ENCODE data around the gene CRHR2. TPM values are rescaled to one million over a fixed set of nuclear protein-coding genes. Genes with fewer than 3 reads are reported as not detected.

The CRHR2 gene
- total and polyA plus RNA-seq, 7 donors = under 0.01 TPM; not detected in 6

DNA sequence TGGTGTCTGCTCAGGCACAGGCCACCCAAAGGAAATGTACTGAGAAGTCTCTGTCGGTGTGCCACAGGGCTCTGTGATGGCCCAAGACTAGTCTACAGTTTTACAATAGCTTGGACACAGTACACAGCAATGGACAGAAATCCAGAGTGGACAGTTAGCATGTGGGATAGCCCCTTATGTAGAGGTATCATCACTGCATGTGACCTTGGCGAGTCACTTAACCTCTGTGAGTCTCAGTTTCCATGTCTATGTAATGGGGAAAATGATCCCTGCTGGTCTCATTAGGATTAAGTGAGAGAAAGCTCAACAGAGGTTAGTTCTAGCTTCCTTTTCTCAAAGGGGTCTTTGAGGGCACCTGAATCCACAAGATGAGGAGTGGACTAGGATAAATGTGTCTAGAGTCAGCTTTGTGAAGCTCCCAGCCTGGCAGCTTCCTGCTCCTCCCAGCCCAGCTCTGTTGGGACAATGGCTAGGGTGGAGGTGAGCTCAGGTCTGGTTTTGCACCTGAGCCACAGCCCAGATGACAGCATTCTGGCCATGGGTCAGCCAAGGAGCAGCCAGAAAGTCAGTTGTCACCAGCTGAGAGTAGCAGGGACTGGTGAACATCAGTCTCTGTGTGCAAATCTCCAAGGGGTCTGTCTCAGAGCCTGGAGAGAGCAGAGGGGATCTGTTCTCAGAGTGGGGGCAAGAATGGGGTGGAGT, 17.9 kb downstream of the CRHR2 start:
- Histone ChIP-seq H3K27me3 (peaks cover 0 to 4% (median 0%) of the 10 kb centered on the region in 3 donors), H3K27ac (no peak overlapping the region), H3K36me3 (no peaks in the 10 kb centered on the region), H3K4me3 (no peak overlapping the region), H3K9me3 (no peaks in the 10 kb centered on the region), H3K4me1 (no peaks in the 10 kb centered on the region)
- intact Hi-C loops (cut with DNase I) = no loop called here
- 89 to 90% methylated on average over 2 of the region's 2 CpGs for WGBS, 2 donors
- TF ChIP-seq EP300 (IDR thresholded peaks at IDR 0.05) (no peak), CTCF (IDR thresholded peaks at IDR 0.05) (no peak)
- no peak for DNase-seq

DNA sequence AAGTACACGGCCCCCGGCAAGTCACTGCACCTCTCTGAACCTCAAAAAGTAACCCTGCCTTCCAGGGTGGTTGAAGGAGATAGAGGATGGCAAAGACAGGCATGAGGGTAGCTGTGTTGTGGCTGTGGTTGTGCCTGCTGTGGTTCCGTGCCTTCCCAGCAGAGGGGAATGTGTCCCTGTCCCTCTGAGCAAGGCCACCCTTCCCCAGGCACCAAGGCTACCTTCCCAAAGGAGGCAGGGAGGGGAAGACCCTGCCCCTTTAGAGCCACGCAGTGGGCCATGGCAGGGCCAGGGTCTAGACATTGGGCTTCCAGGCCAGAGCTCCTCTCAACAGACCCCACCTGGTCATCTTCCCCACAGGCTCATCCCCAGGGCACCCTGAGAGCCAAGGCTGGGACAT, 18.8 kb downstream of the CRHR2 start:
- Histone ChIP-seq H3K9me3 (no peaks in the 10 kb centered on the region), H3K36me3 (no peaks in the 10 kb centered on the region), H3K27ac (no peak overlapping the region), H3K27me3 (peaks cover 0 to 4% (median 0%) of the 10 kb centered on the region in 3 donors), H3K4me1 (no peaks in the 10 kb centered on the region), H3K4me3 (no peak overlapping the region)
- WGBS, 2 donors = 77 to 80% methylated on average over 4 of the region's 4 CpGs
- TF ChIP-seq CTCF (IDR thresholded peaks at IDR 0.05) (no peak), EP300 (IDR thresholded peaks at IDR 0.05) (no peak), POLR2AphosphoS5 (IDR thresholded peaks at IDR 0.05) (no peak), POLR2A (IDR thresholded peaks at IDR 0.05) (no peak)
- no peak for DNase-seq
- intact Hi-C loops (cut with DNase I) = no loop called here

DNA sequence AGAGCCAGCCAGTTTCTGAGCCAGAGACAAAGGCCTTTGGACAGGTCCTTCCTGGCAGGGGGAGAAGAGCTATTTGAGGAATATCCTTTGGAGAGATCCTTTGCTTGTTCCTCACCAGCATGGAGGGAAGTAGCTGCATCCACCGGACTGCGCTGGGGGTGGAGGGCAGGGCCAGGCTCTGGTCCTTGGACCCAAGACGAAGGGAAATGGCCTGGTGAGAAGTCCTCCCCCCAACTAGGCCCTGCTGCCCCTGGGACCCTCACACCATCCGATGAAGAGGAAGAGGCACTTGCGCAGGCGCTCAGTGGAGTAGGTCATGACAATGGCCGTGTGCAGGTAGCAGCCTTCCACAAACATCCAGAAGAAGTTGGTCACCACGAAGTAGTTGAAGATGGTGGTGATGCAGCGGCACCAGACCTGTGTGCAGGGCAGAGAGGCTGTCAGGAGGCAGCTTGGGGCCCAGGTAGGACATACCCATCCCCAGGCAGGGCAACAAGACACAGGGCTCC, 19.8 kb downstream of the CRHR2 start:
- peaks cover 0 to 4% (median 0%) of the 10 kb centered on the region in 3 donors for H3K27me3 ChIP-seq
- TF ChIP-seq POLR2A (IDR thresholded peaks at IDR 0.05) (no peak), POLR2AphosphoS5 (IDR thresholded peaks at IDR 0.05) (no peak), CTCF (IDR thresholded peaks at IDR 0.05) (no peak), EP300 (IDR thresholded peaks at IDR 0.05) (no peak)
- no peaks in the 10 kb centered on the region for H3K36me3 ChIP-seq
- 80 to 93% methylated on average over 9 of the region's 9 CpGs for WGBS, 2 donors
- no peaks in the 10 kb centered on the region for H3K9me3 ChIP-seq
- H3K27ac ChIP-seq = no peak overlapping the region
- intact Hi-C loops (cut with DNase I) = no loop called here
- no peak for DNase-seq
- H3K4me3 ChIP-seq = no peak overlapping the region
- H3K4me1 ChIP-seq = no peaks in the 10 kb centered on the region

DNA sequence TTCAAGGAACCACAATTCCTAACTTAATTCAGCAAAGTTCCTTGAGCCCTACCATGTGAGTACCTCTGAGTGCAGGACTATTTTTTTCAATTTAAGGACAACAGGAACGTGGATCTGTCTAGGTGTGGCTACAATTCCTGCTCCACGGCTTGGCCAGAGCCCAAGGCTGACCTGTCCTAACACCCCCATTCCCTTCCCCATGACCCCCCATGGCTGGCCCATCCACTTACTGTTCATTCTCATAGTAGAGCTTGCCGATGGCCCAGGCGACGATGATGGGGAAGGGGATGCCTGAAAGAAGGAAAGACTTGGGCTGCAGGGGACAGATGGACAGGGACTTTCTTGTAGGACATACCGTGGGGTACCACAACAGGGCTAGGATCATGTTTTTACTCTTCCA, 20.3 kb downstream of the CRHR2 start:
- no peak for DNase-seq
- no peaks in the 10 kb centered on the region for H3K36me3 ChIP-seq
- H3K9me3 ChIP-seq = no peaks in the 10 kb centered on the region
- H3K27me3 ChIP-seq = peaks cover 0 to 4% (median 0%) of the 10 kb centered on the region in 3 donors
- no peak overlapping the region for H3K4me3 ChIP-seq
- no peaks in the 10 kb centered on the region for H3K4me1 ChIP-seq
- intact Hi-C loops (cut with DNase I) = no loop called here
- 82 to 88% methylated on average over 6 of the region's 6 CpGs for WGBS, 2 donors
- H3K27ac ChIP-seq = no peak overlapping the region
- no peak for TF ChIP-seq EP300 (IDR thresholded peaks at IDR 0.05)
- no peak for TF ChIP-seq POLR2A (IDR thresholded peaks at IDR 0.05)

DNA sequence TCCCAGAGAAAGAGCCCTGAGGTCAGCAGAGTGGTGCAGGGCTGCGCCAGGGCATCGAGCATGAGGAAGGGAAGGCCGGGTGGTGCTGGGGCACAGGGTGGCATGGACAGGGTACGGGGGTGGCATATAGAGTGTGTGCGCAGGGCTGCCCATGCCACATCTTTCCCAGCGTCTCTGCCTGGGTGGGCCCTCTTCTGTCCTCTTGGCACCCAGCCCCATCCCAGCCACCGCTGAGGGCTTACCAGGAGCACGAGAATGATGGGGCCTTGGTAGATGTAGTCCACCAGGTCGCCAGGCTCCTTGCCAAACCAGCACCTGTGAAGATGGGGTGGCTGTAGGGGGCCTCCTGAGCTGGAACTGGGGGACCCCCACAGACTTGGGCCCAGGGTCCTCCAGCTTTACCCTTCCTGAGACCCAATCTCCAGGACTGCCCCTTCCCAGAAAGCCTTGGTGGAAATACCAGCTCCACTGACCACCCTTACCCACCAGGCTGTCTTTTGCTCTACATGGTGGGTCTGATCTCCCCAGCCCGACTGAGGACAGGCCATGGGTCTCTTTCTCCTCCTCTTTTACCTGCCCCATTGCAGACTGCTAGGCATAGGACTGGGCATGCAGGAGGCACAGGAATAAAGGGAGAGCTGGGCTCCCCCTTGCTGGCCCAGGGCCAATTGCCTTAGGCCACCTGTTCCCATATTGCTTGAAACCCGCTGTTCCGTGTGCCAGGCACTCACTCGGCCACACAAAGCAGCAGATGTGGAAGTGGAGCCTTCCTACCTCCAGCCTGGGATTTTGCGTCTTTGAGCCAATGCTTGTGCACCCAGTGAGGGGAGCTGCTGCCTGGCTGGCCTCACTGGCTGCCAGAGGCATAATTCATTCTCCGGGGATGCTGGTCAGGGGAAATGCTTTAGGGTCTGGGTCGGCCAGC, 21.7 kb downstream of the CRHR2 start:
- 79 to 88% methylated on average over 16 of the region's 16 CpGs for WGBS, 2 donors
- Histone ChIP-seq H3K4me1 (no peaks in the 10 kb centered on the region), H3K4me3 (no peak overlapping the region), H3K27me3 (peaks cover 0 to 4% (median 0%) of the 10 kb centered on the region in 3 donors), H3K9me3 (no peaks in the 10 kb centered on the region), H3K36me3 (no peaks in the 10 kb centered on the region), H3K27ac (no peak overlapping the region)
- intact Hi-C loops (cut with DNase I) = no loop called here
- TF ChIP-seq EP300 (IDR thresholded peaks at IDR 0.05) (no peak), POLR2A (IDR thresholded peaks at IDR 0.05) (no peak), POLR2AphosphoS5 (IDR thresholded peaks at IDR 0.05) (no peak), CTCF (IDR thresholded peaks at IDR 0.05) (no peak)
- peak; percentile 54 for DNase-seq

Measured in sigmoid colon (tissue), 7 donors.